GM18907 (cell line): ENCODE data around the gene TRAF2.

Source experiments
- ATAC-seq: cut with Tn5 transposase; IDR thresholded peaks from one replicate; pipeline ENCODE4 v1.9.1; 2021; ENCODE audit warnings: mild to moderate bottlenecking, moderate library complexity; ENCODE audit not compliant: unreplicated experiment

TRAF2 gene

GRCh38 chr9:136973618-136974617, 87.6 kb downstream of the TRAF2 start:
- ATAC-seq = no peak

GRCh38 chr9:136974817-136975535, 88.7 kb downstream of the TRAF2 start:
- ATAC-seq = no peak

DNA sequence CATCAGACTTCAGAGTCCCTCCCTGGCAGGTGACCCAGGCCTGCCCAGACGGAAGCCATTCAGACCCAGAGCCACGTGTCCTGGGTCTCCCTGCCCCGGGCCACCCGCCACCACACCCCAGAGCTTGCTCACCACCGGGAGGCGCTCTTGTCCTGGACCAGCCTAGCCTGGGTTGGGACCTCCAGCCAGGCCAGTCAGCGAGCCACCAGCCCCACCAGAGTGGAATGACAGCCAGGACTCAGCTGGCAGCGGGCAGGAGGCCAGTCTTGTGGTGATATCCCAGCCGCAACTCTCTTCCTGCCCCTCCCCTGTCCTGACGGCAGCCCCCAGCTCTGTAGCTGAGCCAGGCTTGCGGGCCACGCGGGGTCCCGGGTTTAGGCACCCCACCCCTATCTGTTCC, 89.3 kb downstream of the TRAF2 start:
- ATAC-seq = no peak
